ENCODE measurements around the gene OPALIN. TPM values are rescaled to one million over a fixed set of nuclear protein-coding genes. Genes with fewer than 3 reads are reported as not detected.

The OPALIN gene
- total RNA-seq, 4 donors from 2014 or later, result not detected

Other genes with a start within 250 kb of the OPALIN start
- gene ZNF518A, start 228.7 kb downstream of the OPALIN start, total RNA-seq, result 10 to 100 TPM in 1 of 4 donors, 1 to 10 TPM in 3; 6.7 to 12.1 (median 8.3) TPM
- 10 to 100 TPM in 2 of 4 donors, 1 to 10 TPM in 2; 2.4 to 13.3 (median 7.7) TPM for gene BLNK, start 87.4 kb downstream of the OPALIN start, total RNA-seq
- not detected for gene DNTT, start 54.6 kb downstream of the OPALIN start, total RNA-seq
- gene TLL2, start 154.9 kb upstream of the OPALIN start, total RNA-seq, result under 1 TPM in 2 of 4 donors, not detected in 2; 0.39 to 0.94 TPM
- 10 to 100 TPM; 54.4 to 67.9 (median 59.5) TPM for gene TM9SF3, start 228.0 kb upstream of the OPALIN start, total RNA-seq

Data from lower leg skin (tissue), 4 donors.